Measurements from ENCODE around the gene SCAI.

DNA sequence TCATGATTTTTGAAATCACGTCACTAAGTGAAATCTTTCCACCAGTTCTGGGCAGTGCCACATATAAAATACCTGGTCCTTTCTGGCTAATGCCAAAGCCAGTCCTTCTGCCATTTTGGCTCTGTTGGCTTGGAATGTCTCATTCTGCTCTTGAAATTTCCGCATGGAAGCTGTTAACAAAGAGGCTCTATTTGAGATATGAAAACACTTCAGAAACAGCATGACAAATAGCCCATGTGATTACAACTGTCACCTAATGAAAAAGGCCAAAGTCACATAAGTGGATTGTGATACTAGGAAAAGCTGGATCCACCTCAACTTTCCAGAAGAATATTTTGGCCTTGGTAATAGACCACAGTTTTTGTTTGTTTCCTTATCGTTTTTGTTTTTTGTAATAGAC, 215.2 kb downstream of the SCAI start:
- TF ChIP-seq, protein P1, sequence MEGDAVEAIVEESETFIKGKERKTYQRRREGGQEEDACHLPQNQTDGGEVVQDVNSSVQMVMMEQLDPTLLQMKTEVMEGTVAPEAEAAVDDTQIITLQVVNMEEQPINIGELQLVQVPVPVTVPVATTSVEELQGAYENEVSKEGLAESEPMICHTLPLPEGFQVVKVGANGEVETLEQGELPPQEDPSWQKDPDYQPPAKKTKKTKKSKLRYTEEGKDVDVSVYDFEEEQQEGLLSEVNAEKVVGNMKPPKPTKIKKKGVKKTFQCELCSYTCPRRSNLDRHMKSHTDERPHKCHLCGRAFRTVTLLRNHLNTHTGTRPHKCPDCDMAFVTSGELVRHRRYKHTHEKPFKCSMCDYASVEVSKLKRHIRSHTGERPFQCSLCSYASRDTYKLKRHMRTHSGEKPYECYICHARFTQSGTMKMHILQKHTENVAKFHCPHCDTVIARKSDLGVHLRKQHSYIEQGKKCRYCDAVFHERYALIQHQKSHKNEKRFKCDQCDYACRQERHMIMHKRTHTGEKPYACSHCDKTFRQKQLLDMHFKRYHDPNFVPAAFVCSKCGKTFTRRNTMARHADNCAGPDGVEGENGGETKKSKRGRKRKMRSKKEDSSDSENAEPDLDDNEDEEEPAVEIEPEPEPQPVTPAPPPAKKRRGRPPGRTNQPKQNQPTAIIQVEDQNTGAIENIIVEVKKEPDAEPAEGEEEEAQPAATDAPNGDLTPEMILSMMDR (conservative IDR thresholded peaks at IDR 0.05; ENCODE audit: low read length) = no peak
- no peak for TF ChIP-seq EZH2phosphoT487 (IDR thresholded peaks at IDR 0.05; ENCODE audit: borderline replicate concordance)

Measured in Loucy (cell line).